Measurements from ENCODE around the gene TTYH3. TPM values are rescaled to one million over a fixed set of nuclear protein-coding genes. Genes with fewer than 3 reads are reported as not detected.

Gene TTYH3
- total and polyA plus RNA-seq, 2 of the 13 experiments (the other 11 are each of a cell fraction or from before 2014, with no cell fraction given), result 26.3 to 50.0 TPM

DNA sequence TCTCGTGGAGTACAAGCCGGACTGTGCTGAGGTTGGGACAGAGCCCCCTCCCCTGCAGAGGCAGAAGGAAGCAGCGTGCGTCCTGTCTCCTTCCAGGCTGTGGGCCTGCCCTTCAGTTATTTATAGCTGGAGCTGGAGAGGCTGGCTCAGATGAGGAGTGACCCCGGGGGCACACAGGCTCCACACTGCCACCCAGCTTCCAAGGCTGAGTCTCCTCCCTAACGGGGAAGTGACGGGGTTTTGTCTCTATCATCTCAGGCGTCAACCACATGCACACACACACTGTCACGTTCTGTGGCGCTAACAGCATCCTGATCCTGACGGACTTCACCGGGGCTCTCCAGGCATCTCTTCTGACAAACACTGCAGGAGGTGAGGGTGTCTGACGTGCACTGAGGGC lies 81.6 kb downstream of the TTYH3 start (continued):
- TF ChIP-seq, protein P1, sequence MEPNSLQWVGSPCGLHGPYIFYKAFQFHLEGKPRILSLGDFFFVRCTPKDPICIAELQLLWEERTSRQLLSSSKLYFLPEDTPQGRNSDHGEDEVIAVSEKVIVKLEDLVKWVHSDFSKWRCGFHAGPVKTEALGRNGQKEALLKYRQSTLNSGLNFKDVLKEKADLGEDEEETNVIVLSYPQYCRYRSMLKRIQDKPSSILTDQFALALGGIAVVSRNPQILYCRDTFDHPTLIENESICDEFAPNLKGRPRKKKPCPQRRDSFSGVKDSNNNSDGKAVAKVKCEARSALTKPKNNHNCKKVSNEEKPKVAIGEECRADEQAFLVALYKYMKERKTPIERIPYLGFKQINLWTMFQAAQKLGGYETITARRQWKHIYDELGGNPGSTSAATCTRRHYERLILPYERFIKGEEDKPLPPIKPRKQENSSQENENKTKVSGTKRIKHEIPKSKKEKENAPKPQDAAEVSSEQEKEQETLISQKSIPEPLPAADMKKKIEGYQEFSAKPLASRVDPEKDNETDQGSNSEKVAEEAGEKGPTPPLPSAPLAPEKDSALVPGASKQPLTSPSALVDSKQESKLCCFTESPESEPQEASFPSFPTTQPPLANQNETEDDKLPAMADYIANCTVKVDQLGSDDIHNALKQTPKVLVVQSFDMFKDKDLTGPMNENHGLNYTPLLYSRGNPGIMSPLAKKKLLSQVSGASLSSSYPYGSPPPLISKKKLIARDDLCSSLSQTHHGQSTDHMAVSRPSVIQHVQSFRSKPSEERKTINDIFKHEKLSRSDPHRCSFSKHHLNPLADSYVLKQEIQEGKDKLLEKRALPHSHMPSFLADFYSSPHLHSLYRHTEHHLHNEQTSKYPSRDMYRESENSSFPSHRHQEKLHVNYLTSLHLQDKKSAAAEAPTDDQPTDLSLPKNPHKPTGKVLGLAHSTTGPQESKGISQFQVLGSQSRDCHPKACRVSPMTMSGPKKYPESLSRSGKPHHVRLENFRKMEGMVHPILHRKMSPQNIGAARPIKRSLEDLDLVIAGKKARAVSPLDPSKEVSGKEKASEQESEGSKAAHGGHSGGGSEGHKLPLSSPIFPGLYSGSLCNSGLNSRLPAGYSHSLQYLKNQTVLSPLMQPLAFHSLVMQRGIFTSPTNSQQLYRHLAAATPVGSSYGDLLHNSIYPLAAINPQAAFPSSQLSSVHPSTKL (CRISPR knock-in tag; IDR thresholded peaks at IDR 0.05), result no peak

DNA sequence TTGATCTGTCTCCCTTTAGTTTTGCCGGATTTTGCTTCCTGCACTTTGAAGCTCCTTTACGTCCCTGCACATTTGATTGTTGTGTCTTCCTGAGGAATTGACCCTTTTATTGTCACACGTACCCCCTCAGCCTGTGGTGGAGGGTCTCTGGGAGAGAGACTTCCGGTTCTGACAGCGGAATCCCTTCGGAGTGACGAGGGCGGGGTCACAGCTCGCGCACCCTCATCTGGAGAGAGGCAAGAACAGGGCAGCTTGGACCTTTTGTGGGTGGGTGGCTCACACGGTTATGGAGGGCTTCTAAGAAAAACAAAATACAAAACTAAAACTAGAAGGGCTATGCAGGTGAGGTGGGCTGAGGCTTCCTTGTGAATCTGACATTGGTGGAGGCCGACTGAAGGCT lies 82.2 kb downstream of the TTYH3 start:
- Histone ChIP-seq H3K27me3 (ENCODE audit: control insufficient read depth in 1 of 2, insufficient read depth in 2 of 2, low read length in 2 of 2) (no peaks in the 10 kb centered on the region), H3K36me3 (replicated peaks in 1 of 2; ENCODE audit: control insufficient read depth in 1 of 2, insufficient read depth in 2 of 2, low read length in 2 of 2) (peaks cover 2 to 6% of the 10 kb centered on the region in 2 experiments; a peak in 2 of 5 replicates), H3K79me2 (ENCODE audit: insufficient read depth, low read length) (no peaks in the 10 kb centered on the region), H3K4me3 (replicated peaks in 1 of 3; ENCODE audit: insufficient read depth in 1 of 3, low read depth in 2 of 3, low read length in 3 of 3) (no peak overlapping the region), H3K27ac (ENCODE audit: extremely low read length, insufficient read depth, low read length) (no peak overlapping the region), H3K9me3 (ENCODE audit: low read length) (no peaks in the 10 kb centered on the region), H3K9ac (ENCODE audit: insufficient read depth, low read depth, low read length) (no peak overlapping the region), H3K4me2 (ENCODE audit: low read depth, low read length) (no peak overlapping the region), H2AFZ (ENCODE audit: low read length) (no peak overlapping the region), H4K20me1 (ENCODE audit: insufficient read depth, low read length) (no peaks in the 10 kb centered on the region; the same call in 1 of the 2 replicates), H3K4me1 (ENCODE audit: insufficient read depth, low read length) (peaks cover 15% of the 10 kb centered on the region)
- FAIRE-seq, result no peak
- TF ChIP-seq SETDB1 (CRISPR knock-in tag; IDR thresholded peaks at IDR 0.05; ENCODE audit: borderline replicate concordance), result no peak
- no peak for ATAC-seq
- ChIA-PET CTCF (ENCODE audit: low intra/inter-chr PET ratio, low total read pairs) (no interaction called here), POLR2A (no interaction called here)
- WGBS (ENCODE audit: low lambda C conversion rate), result 96% methylated on average over 12 of the region's 12 CpGs
- in situ Hi-C loops (cut with HindIII; ENCODE audit: extremely low pct_ligation_motif_present, low pct_unique_long_range_greater_than_20kb) (no loop called here), intact Hi-C loops (cut with micrococcal nuclease; ENCODE audit: unreplicated experiment) (no loop called here)
- BruUV-seq (replicated peaks), result no TSS peak
- DNase-seq (ENCODE audit: low spot score), result no peak

Other genes with a start within 250 kb of the TTYH3 start
- gene CHST12, start 228.4 kb upstream of the TTYH3 start, total RNA-seq (2016; rRNA removed; fragmentation: Illumina TruSeq; extraction: Trizol), result 3.7 and 6.4 TPM in 2 replicates
- 15.8 and 17.0 TPM in 2 replicates for gene CHST12, start 228.4 kb upstream of the TTYH3 start, polyA plus RNA-seq (2011; rRNA removed)
- gene GRIFIN, start 155.6 kb upstream of the TTYH3 start, total RNA-seq (2016; rRNA removed; fragmentation: Illumina TruSeq; extraction: Trizol), result not detected in 2 replicates
- not detected in 2 replicates for gene GRIFIN, start 155.6 kb upstream of the TTYH3 start, polyA plus RNA-seq (2011; rRNA removed)
- 0.44 TPM in 1 of 2 replicates, not detected in the other for gene LFNG, start 112.2 kb upstream of the TTYH3 start, total RNA-seq (2016; rRNA removed; fragmentation: Illumina TruSeq; extraction: Trizol)
- 1.5 and 1.6 TPM in 2 replicates for gene LFNG, start 112.2 kb upstream of the TTYH3 start, polyA plus RNA-seq (2011; rRNA removed)
- gene BRAT1, start 76.5 kb upstream of the TTYH3 start, total RNA-seq (2016; rRNA removed; fragmentation: Illumina TruSeq; extraction: Trizol), result 16.7 and 20.3 TPM in 2 replicates
- gene BRAT1, start 76.5 kb upstream of the TTYH3 start, polyA plus RNA-seq (2011; rRNA removed), result 10.2 and 14.6 TPM in 2 replicates
- 2.5 and 3.0 TPM in 2 replicates for gene IQCE, start 73.0 kb upstream of the TTYH3 start, total RNA-seq (2016; rRNA removed; fragmentation: Illumina TruSeq; extraction: Trizol)
- gene IQCE, start 73.0 kb upstream of the TTYH3 start, polyA plus RNA-seq (2011; rRNA removed), result 1.5 and 1.7 TPM in 2 replicates
- not detected in 2 replicates for gene AMZ1, start 56.2 kb downstream of the TTYH3 start, total RNA-seq (2016; rRNA removed; fragmentation: Illumina TruSeq; extraction: Trizol)
- 0.03 TPM in 1 of 2 replicates, not detected in the other for gene AMZ1, start 56.2 kb downstream of the TTYH3 start, polyA plus RNA-seq (2011; rRNA removed)
- gene GNA12, start 212.3 kb downstream of the TTYH3 start, total RNA-seq (2016; rRNA removed; fragmentation: Illumina TruSeq; extraction: Trizol), result 16.2 and 23.3 TPM in 2 replicates
- 50.9 and 68.0 TPM in 2 replicates for gene GNA12, start 212.3 kb downstream of the TTYH3 start, polyA plus RNA-seq (2011; rRNA removed)

Measured in HepG2 (cell line).